Measurements from ENCODE around the gene FTSJ1.
"Not testable (repeated sequence)": the region's sequence is repeated elsewhere in the genome, so short reads cannot be mapped to it uniquely, and the experiment has no call there.

FTSJ1 gene

DNA sequence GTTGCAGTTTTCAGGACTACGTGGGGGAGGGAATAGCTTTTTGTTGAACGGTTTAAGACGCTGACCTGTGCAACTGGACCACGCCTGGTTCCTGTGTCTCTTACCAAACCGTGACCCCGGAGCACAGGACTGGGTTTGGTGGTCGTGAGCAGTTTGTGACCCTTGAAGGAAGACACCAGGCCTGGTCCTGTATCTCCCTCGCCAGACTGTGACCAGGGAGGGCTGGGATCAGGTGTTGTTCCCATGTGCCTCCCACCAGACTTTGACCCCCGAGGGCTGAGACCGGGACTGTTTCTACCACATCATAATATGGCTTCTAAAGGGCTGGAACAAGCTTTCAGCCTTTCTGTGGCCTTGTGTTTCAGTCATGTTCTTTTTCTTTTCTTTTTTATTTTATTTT lies 46.3 kb downstream of the FTSJ1 start:
- no peak overlapping the region for H2BK15ac ChIP-seq (ENCODE audit: low read depth, poor library complexity, severe bottlenecking)
- H3K18ac ChIP-seq (ENCODE audit: low read depth in 1 of 2, low read length in 2 of 2) = peak overlapping the region in 1 of 2 experiments; percentile 82
- H3K9me3 ChIP-seq (ENCODE audit: control insufficient read depth, low read length) = no peaks in the 10 kb centered on the region
- H2BK5ac ChIP-seq (ENCODE audit: low read depth, low read length, poor library complexity, severe bottlenecking) = no peak overlapping the region
- WGBS = 10% methylated on average over 6 of the region's 10 CpGs
- no peak overlapping the region for H3K23ac ChIP-seq (ENCODE audit: low read length in 2 of 2)
- peaks cover 8 to 11% of the 10 kb centered on the region in 2 experiments for H3K36me3 ChIP-seq (ENCODE audit: control insufficient read depth in 1 of 2, insufficient read depth in 2 of 2, low read depth in 1 of 2, low read length in 2 of 2)
- no peak overlapping the region for H2BK12ac ChIP-seq (ENCODE audit: low read length in 2 of 2)
- no peak overlapping the region for H4K91ac ChIP-seq (ENCODE audit: low read length)
- H3K27me3 ChIP-seq (ENCODE audit: control insufficient read depth in 1 of 2, insufficient read depth in 1 of 2, low read length in 2 of 2) = peaks cover 0 to 3% of the 10 kb centered on the region in 2 experiments
- peak overlapping the region in 1 of 2 experiments; percentile 7 for H3K4ac ChIP-seq (ENCODE audit: low read depth in 1 of 2, low read length in 2 of 2)
- H3K4me1 ChIP-seq (ENCODE audit: control insufficient read depth, insufficient read depth, low read depth, low read length) = peaks cover 2% of the 10 kb centered on the region
- no peak overlapping the region for H2BK120ac ChIP-seq (ENCODE audit: low read depth, low read length)
- peak overlapping the region in 1 of 2 experiments; percentile 32 for H3K14ac ChIP-seq (ENCODE audit: low read length in 2 of 2)
- H2AFZ ChIP-seq (ENCODE audit: low read depth, low read length) = no peak overlapping the region
- no peak overlapping the region for H4K8ac ChIP-seq (ENCODE audit: low read length)
- H3K4me3 ChIP-seq (ENCODE audit: insufficient read depth in 1 of 2, low read depth in 1 of 2, low read length in 2 of 2) = peak overlapping the region; percentile 68 to 76
- no peak for DNase-seq
- peaks cover 9% of the 10 kb centered on the region for H3K79me1 ChIP-seq (replicated peaks; ENCODE audit: low read length, poor library complexity, severe bottlenecking)
- H3K4me2 ChIP-seq (ENCODE audit: low read length, poor library complexity, severe bottlenecking) = peak overlapping the region; percentile 91
- H3K27ac ChIP-seq (ENCODE audit: low read length, poor library complexity, severe bottlenecking) = peak overlapping the region; percentile 69
- H2AK5ac ChIP-seq (ENCODE audit: low read length, severe bottlenecking) = no peak overlapping the region
- H3K9ac ChIP-seq (ENCODE audit: low read length) = peak overlapping the region; percentile 77

DNA sequence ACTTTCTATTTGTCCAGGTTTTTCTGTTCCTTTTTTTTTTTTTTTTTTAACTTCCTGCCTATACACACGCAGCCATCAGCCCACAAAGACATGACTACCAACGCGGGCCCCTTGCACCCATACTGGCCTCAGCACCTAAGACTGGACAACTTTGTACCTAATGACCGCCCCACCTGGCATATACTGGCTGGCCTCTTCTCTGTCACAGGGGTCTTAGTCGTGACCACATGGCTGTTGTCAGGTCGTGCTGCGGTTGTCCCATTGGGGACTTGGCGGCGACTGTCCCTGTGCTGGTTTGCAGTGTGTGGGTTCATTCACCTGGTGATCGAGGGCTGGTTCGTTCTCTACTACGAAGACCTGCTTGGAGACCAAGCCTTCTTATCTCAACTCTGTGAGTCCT lies 47.7 kb downstream of the FTSJ1 start:
- no peak overlapping the region for H2AK5ac ChIP-seq (ENCODE audit: low read length, severe bottlenecking)
- H2BK12ac ChIP-seq (ENCODE audit: low read length in 2 of 2) = no peak overlapping the region
- WGBS = 95% methylated on average over 5 of the region's 12 CpGs
- peaks cover 9% of the 10 kb centered on the region for H3K79me1 ChIP-seq (replicated peaks; ENCODE audit: low read length, poor library complexity, severe bottlenecking)
- peaks cover 2% of the 10 kb centered on the region for H3K4me1 ChIP-seq (ENCODE audit: control insufficient read depth, insufficient read depth, low read depth, low read length)
- H3K4ac ChIP-seq (ENCODE audit: low read depth in 1 of 2, low read length in 2 of 2) = no peak overlapping the region
- H2BK120ac ChIP-seq (ENCODE audit: low read depth, low read length) = no peak overlapping the region
- no peak overlapping the region for H4K91ac ChIP-seq (ENCODE audit: low read length)
- no peak for DNase-seq
- peak overlapping the region in 1 of 2 experiments; percentile 76 for H3K18ac ChIP-seq (ENCODE audit: low read depth in 1 of 2, low read length in 2 of 2)
- H3K9me3 ChIP-seq (ENCODE audit: control insufficient read depth, low read length) = no peaks in the 10 kb centered on the region
- no peak overlapping the region for H2BK5ac ChIP-seq (ENCODE audit: low read depth, low read length, poor library complexity, severe bottlenecking)
- no peak overlapping the region for H2AFZ ChIP-seq (ENCODE audit: low read depth, low read length)
- no peak overlapping the region for H3K27ac ChIP-seq (ENCODE audit: low read length, poor library complexity, severe bottlenecking)
- peaks cover 0 to 5% of the 10 kb centered on the region in 2 experiments for H3K27me3 ChIP-seq (ENCODE audit: control insufficient read depth in 1 of 2, insufficient read depth in 1 of 2, low read length in 2 of 2)
- no peak overlapping the region for H2BK15ac ChIP-seq (ENCODE audit: low read depth, poor library complexity, severe bottlenecking)
- H3K36me3 ChIP-seq (ENCODE audit: control insufficient read depth in 1 of 2, insufficient read depth in 2 of 2, low read depth in 1 of 2, low read length in 2 of 2) = peaks cover 19 to 24% of the 10 kb centered on the region in 2 experiments
- no peak overlapping the region for H3K4me3 ChIP-seq (ENCODE audit: insufficient read depth in 1 of 2, low read depth in 1 of 2, low read length in 2 of 2)
- no peak overlapping the region for H3K23ac ChIP-seq (ENCODE audit: low read length in 2 of 2)
- no peak overlapping the region for H4K8ac ChIP-seq (ENCODE audit: low read length)
- H3K14ac ChIP-seq (ENCODE audit: low read length in 2 of 2) = no peak overlapping the region
- H3K9ac ChIP-seq (ENCODE audit: low read length) = no peak overlapping the region
- no peak overlapping the region for H3K4me2 ChIP-seq (ENCODE audit: low read length, poor library complexity, severe bottlenecking)

DNA sequence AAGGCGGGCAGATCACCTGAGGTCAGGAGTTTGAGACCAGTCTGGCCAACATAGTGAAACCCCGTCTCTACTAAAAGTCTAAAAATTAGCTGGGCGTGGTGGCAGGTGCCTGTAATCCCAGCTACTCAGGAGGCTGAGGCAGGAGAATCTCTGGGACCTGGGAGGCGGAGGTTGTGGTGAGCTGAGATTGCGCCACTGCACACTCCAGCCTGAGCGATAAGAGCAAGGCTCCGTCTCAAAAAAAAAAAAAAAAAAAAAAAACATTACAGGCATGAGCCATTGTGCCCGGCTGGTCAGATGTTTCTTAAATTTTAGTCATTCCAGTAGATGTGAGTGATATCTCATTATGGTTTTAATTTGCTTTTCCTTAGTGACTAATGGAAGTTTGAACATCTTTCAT lies 49.9 kb downstream of the FTSJ1 start:
- not testable (repeated sequence) for H3K4ac ChIP-seq (ENCODE audit: low read depth in 1 of 2, low read length in 2 of 2); H3K9ac ChIP-seq (ENCODE audit: low read length); H3K9me3 ChIP-seq (ENCODE audit: control insufficient read depth, low read length); H4K91ac ChIP-seq (ENCODE audit: low read length); H2BK12ac ChIP-seq (ENCODE audit: low read length in 2 of 2); DNase-seq; H3K14ac ChIP-seq (ENCODE audit: low read length in 2 of 2); H3K27me3 ChIP-seq (ENCODE audit: control insufficient read depth in 1 of 2, insufficient read depth in 1 of 2, low read length in 2 of 2); H2BK5ac ChIP-seq (ENCODE audit: low read depth, low read length, poor library complexity, severe bottlenecking); H2AFZ ChIP-seq (ENCODE audit: low read depth, low read length); H2BK15ac ChIP-seq (ENCODE audit: low read depth, poor library complexity, severe bottlenecking); H3K27ac ChIP-seq (ENCODE audit: low read length, poor library complexity, severe bottlenecking); H2AK5ac ChIP-seq (ENCODE audit: low read length, severe bottlenecking); H3K79me1 ChIP-seq (replicated peaks; ENCODE audit: low read length, poor library complexity, severe bottlenecking); H2BK120ac ChIP-seq (ENCODE audit: low read depth, low read length); H4K8ac ChIP-seq (ENCODE audit: low read length); H3K4me2 ChIP-seq (ENCODE audit: low read length, poor library complexity, severe bottlenecking); H3K23ac ChIP-seq (ENCODE audit: low read length in 2 of 2); H3K4me1 ChIP-seq (ENCODE audit: control insufficient read depth, insufficient read depth, low read depth, low read length); H3K4me3 ChIP-seq (ENCODE audit: insufficient read depth in 1 of 2, low read depth in 1 of 2, low read length in 2 of 2); H3K18ac ChIP-seq (ENCODE audit: low read depth in 1 of 2, low read length in 2 of 2)
- WGBS = 100% methylated on average over 3 of the region's 8 CpGs
- H3K36me3 ChIP-seq (ENCODE audit: control insufficient read depth in 1 of 2, insufficient read depth in 2 of 2, low read depth in 1 of 2, low read length in 2 of 2) = peaks cover 23 to 28% of the 10 kb centered on the region in 2 experiments

DNA sequence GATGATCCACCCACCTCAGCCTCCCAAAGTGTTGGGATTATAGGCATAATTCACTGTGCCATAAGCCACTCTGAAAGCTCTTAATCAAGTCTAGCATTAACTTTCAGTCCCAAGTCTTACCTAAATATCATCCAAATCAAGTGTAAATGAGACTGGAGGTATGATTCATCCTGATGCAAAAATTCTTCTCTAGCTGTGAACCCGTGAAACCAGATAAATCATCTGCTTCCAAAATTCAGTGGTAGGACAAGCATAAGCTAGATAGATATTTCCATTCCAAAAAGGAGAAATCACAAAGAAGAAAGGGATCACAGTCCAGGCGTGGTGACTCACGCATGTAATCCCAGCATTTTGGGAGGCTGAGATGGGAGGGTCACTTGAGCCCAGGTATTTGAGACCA lies 54.7 kb downstream of the FTSJ1 start:
- Histone ChIP-seq H3K4me1 (ENCODE audit: control insufficient read depth, insufficient read depth, low read depth, low read length) (peaks cover 1% of the 10 kb centered on the region), H3K4ac (ENCODE audit: low read depth in 1 of 2, low read length in 2 of 2) (no peak overlapping the region), H3K79me1 (replicated peaks; ENCODE audit: low read length, poor library complexity, severe bottlenecking) (peaks cover 5% of the 10 kb centered on the region), H3K9ac (ENCODE audit: low read length) (peak overlapping the region; percentile 64), H3K4me2 (ENCODE audit: low read length, poor library complexity, severe bottlenecking) (no peak overlapping the region), H2BK5ac (ENCODE audit: low read depth, low read length, poor library complexity, severe bottlenecking) (no peak overlapping the region), H3K9me3 (ENCODE audit: control insufficient read depth, low read length) (no peaks in the 10 kb centered on the region), H2AFZ (ENCODE audit: low read depth, low read length) (no peak overlapping the region), H4K8ac (ENCODE audit: low read length) (no peak overlapping the region), H3K27me3 (ENCODE audit: control insufficient read depth in 1 of 2, insufficient read depth in 1 of 2, low read length in 2 of 2) (peaks cover 0 to 5% of the 10 kb centered on the region in 2 experiments), H3K27ac (ENCODE audit: low read length, poor library complexity, severe bottlenecking) (no peak overlapping the region), H4K91ac (ENCODE audit: low read length) (no peak overlapping the region), H3K18ac (ENCODE audit: low read depth in 1 of 2, low read length in 2 of 2) (no peak overlapping the region), H3K36me3 (ENCODE audit: control insufficient read depth in 1 of 2, insufficient read depth in 2 of 2, low read depth in 1 of 2, low read length in 2 of 2) (peaks cover 20 to 28% of the 10 kb centered on the region in 2 experiments), H2BK15ac (ENCODE audit: low read depth, poor library complexity, severe bottlenecking) (no peak overlapping the region), H3K23ac (ENCODE audit: low read length in 2 of 2) (no peak overlapping the region), H3K14ac (ENCODE audit: low read length in 2 of 2) (no peak overlapping the region), H2BK12ac (ENCODE audit: low read length in 2 of 2) (no peak overlapping the region), H3K4me3 (ENCODE audit: insufficient read depth in 1 of 2, low read depth in 1 of 2, low read length in 2 of 2) (no peak overlapping the region), H2AK5ac (ENCODE audit: low read length, severe bottlenecking) (no peak overlapping the region), H2BK120ac (ENCODE audit: low read depth, low read length) (no peak overlapping the region)
- WGBS = 94% methylated on average over 2 of the region's 3 CpGs
- DNase-seq = no peak

Measured in mesenchymal stem cell (in vitro differentiated cells and primary cell).